Brain microvascular endothelial cell (primary cell): ENCODE measurements around the gene GPR12.

Source experiments
- DNase-seq: peaks from one replicate; pipeline ENCODE4 v3.0.0-alpha.2; 2020
- H3K27ac ChIP-seq: fragments of 250-450 bp; sonication (Bioruptor Pico); 2 replicates; pipeline ENCODE4 v1.5.1; 2020; ENCODE audit warnings: mild to moderate bottlenecking, moderate library complexity
- H3K27me3 ChIP-seq: fragments of 250-450 bp; sonication (Bioruptor Pico); replicated peaks from 2 replicates; pipeline ENCODE4 v1.5.1; 2020; ENCODE audit warnings: mild to moderate bottlenecking
- H3K36me3 ChIP-seq: fragments of 250-450 bp; sonication (Bioruptor Pico); replicated peaks from 2 replicates; pipeline ENCODE4 v1.5.1; 2020; ENCODE audit warnings: mild to moderate bottlenecking
- H3K4me3 ChIP-seq: 2 replicates; pipeline ENCODE4 v1.5.1; 2011; ENCODE audit warnings: low read depth, mild to moderate bottlenecking, control low read depth, low read length, moderate library complexity
- in situ Hi-C: cut with HindIII; loops from 2 replicates; pipeline ENCODE4 v1.10.0; 2017; ENCODE audit warnings: low sequenced_read_pairs, low pct_ligation_motif_present
- TF ChIP-seq, protein P1 (sequence below): IDR thresholded peaks from 2 replicates; pipeline ENCODE4 v1.5.1; 2011; ENCODE audit warnings: low read depth, mild to moderate bottlenecking, moderate library complexity, low read length, control low read depth, inconsistent platforms; ENCODE audit errors: missing control alignments

GPR12 gene

DNA sequence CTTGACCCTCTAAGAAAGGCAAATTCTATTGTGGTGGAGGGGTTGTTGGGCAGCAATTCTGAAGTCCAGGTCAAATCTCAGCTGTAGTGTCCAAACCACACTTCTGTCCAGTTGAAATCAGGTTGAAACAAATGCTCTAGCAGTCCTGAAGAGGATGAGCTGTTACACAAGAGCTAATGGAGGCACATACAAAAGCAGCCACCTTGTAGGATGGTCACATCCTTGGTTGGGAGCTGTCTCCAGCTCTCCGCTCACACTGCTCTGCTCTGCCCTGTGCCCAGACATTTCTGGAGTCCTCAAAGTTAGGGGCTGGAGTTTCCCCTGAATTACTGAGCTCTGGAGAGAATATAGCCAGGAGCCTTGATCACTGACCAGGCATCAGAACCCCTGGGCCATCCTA lies 47.2 kb downstream of the GPR12 start:
- DNase-seq, result no peak
- no peaks in the 10 kb centered on the region for H3K36me3 ChIP-seq
- H3K27me3 ChIP-seq, result no peaks in the 10 kb centered on the region
- H3K4me3 ChIP-seq, result no peak overlapping the region
- H3K27ac ChIP-seq, result no peak overlapping the region
- in situ Hi-C loops, result no loop called here
- TF ChIP-seq, protein P1, sequence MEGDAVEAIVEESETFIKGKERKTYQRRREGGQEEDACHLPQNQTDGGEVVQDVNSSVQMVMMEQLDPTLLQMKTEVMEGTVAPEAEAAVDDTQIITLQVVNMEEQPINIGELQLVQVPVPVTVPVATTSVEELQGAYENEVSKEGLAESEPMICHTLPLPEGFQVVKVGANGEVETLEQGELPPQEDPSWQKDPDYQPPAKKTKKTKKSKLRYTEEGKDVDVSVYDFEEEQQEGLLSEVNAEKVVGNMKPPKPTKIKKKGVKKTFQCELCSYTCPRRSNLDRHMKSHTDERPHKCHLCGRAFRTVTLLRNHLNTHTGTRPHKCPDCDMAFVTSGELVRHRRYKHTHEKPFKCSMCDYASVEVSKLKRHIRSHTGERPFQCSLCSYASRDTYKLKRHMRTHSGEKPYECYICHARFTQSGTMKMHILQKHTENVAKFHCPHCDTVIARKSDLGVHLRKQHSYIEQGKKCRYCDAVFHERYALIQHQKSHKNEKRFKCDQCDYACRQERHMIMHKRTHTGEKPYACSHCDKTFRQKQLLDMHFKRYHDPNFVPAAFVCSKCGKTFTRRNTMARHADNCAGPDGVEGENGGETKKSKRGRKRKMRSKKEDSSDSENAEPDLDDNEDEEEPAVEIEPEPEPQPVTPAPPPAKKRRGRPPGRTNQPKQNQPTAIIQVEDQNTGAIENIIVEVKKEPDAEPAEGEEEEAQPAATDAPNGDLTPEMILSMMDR, result no peak

DNA sequence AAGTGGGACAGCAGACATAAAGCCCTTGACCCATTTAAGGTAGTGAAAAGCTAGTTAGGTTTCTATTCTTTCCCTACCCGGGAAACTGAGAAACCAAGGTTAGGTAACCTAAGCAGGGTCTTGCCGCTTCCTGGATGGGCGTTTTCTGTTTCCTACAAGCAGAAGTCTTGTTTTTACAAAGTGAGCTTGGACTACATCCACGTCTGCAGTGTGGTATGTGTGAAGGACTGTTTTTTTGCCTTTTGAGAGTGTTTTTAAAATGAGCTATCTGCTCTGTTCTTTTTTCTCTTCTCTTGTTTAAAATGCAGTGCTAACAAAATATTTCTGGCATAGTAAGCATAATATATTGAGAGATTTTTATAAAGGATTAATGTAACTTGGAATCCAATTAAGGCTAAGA lies 49.4 kb downstream of the GPR12 start:
- Histone ChIP-seq H3K27ac (no peak overlapping the region), H3K4me3 (no peak overlapping the region), H3K27me3 (no peaks in the 10 kb centered on the region), H3K36me3 (no peaks in the 10 kb centered on the region)
- TF ChIP-seq, protein P1, result no peak
- in situ Hi-C loops, result no loop called here
- DNase-seq, result no peak

DNA sequence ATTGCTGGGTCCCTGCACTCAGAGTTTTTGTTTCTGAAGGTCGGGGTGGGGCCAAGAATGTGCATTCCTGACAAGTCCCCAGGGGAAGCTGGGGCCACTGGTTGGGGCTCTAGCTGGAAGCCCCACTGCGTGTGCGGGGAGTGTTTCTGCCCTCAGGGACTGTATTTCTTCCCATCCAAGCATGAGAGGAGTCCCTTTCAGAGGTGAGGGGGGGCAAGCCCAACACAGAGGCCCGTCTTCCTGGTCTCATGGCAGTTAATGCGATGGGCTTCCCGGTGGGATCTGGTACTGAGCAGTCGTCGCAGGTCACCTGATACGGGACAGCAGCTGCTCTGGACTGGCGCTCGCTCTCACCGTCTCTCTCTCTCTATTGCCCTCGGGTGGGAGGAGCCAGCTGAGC lies 50.4 kb downstream of the GPR12 start:
- DNase-seq, result no peak
- TF ChIP-seq, protein P1, result no peak
- H3K36me3 ChIP-seq, result no peaks in the 10 kb centered on the region
- no peak overlapping the region for H3K4me3 ChIP-seq
- in situ Hi-C loops, result no loop called here
- H3K27ac ChIP-seq, result no peak overlapping the region
- no peaks in the 10 kb centered on the region for H3K27me3 ChIP-seq

DNA sequence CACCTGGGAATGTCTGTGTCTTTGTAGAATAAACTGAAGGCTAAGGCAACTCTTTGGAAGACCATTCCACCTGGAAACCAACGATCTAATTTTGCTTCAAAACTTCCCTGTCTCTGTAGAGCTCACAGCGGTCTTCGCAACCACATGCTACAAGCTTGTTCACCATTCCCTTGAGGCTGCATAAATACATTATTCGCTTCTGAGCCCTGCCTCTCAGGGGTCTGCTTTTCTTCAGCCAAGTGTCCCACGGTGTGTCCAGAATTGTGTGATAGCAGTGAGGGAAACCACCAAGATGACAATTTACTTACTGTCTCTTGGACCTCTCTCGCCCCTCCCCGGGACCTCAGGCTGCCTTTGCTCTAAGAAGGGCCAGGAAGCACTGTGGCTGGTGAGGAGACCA lies 51.1 kb downstream of the GPR12 start:
- Histone ChIP-seq H3K27ac (no peak overlapping the region), H3K4me3 (no peak overlapping the region), H3K36me3 (no peaks in the 10 kb centered on the region), H3K27me3 (no peaks in the 10 kb centered on the region)
- in situ Hi-C loops, result no loop called here
- no peak for DNase-seq
- TF ChIP-seq, protein P1, result no peak

DNA sequence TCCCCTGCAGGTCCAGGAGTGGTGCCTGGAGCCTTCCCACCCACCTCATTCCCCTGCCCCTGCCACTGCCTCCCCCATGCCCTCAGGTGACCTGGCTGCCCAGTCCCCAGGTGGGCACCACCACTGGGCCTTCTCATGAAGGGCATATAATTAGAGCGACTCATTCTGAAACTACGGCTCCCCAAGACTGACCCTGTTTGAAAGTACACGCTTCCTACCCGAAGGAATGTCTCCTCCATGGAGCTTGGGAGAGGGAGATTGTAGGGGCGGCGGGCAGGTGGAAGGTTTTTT lies 52.6 kb downstream of the GPR12 start:
- Histone ChIP-seq H3K4me3 (no peak overlapping the region), H3K27ac (no peak overlapping the region), H3K27me3 (no peaks in the 10 kb centered on the region), H3K36me3 (no peaks in the 10 kb centered on the region)
- in situ Hi-C loops, result no loop called here
- TF ChIP-seq, protein P1, result no peak
- no peak for DNase-seq

DNA sequence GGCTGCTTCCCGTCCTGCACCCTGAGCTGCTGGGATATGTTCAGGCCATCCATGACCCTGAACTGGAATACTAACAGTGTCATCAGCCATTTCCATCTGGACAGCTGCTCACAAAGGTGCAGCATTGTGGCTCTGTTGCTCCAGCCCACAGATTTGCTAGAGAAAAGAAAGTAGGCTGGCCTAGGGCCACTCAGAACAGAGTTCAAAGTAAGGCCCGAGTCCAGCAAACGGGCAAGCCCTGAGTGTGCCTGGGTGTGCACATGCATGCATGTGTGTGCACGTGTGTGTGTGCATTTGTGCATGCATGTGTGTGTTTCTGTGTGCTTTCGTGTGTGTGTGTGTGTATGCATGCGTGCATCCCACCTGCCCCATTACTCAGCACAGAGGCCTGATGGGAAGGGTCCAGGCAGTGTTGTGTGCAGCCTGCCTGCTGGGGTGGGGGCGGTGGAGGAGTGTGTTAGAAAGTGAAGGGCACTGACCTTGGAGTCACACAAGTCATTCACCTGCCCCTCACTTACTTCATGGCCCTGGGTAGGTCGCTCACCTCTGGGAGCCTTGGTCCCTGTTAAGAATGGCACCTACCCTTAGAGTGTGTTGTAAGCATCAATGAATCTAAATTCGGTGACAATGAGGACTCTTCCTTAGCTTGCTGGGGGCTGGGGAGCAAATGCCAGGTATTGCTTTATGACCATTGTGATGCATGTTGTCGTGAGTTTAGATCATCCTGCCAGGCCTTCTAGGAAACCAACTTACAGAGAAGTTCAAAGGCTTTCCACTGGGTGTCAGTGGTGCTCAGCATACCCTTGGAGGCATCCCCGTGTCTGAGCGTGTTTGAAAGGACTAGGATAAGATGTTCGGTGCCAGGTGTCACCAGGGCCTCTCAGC lies 53.2 kb downstream of the GPR12 start:
- TF ChIP-seq, protein P1, result peak; percentile 81
- no peak overlapping the region for H3K4me3 ChIP-seq
- no peak overlapping the region for H3K27ac ChIP-seq
- peak; percentile 54 for DNase-seq
- in situ Hi-C loops, result no loop called here
- H3K27me3 ChIP-seq, result no peaks in the 10 kb centered on the region
- no peaks in the 10 kb centered on the region for H3K36me3 ChIP-seq
